HCT116 (cell line): ENCODE measurements around the gene ZNF222. TPM values are rescaled to one million over a fixed set of nuclear protein-coding genes. Genes with fewer than 3 reads are reported as not detected.

Experiments used
- ATAC-seq: fragments of 200-7000 bp; cut with Tn5 transposase; 2 replicates; pipeline ENCODE4 v1.9.1; 2020; ENCODE audit warnings: mild to moderate bottlenecking, moderate library complexity
- BruUV-seq: library from RNA; stranded (reverse); fragments of 400-500 nt; replicated peaks from 2 replicates; lab custom pipeline; 2021; lab: Mats Ljungman, UMichigan
- CTCF ChIA-PET: fragments of 300-600 bp; sonication (Branson Sonifier 250); formaldehyde crosslinking; loops from one replicate; lab custom pipeline; 2021; ENCODE audit warnings: antibody characterized with exemption; lab: Charles Lee
- POLR2A ChIA-PET: fragments of 300-600, 350-600 bp; sonication (Branson Sonifier 250); formaldehyde crosslinking; loops from one replicate; lab custom pipeline; 2021; ENCODE audit warnings: antibody characterized with exemption; lab: Charles Lee
- RAD21 ChIA-PET, 2 experiments: fragments of 300-600 bp; sonication (Branson Sonifier 250); formaldehyde crosslinking; loops; one replicate each; lab custom pipeline; 2023; ENCODE audit warnings: low total read pairs in 2 of 2; ENCODE audit not compliant: uncharacterized antibody in 2 of 2, unreplicated experiment in 2 of 2, low non-redundant PET in 1 of 2; lab: Charles Lee
- DNase-seq: peaks from one replicate; pipeline ENCODE4 v3.0.0-alpha.2; 2010; ENCODE audit warnings: low read depth, low spot score
- H2AFZ ChIP-seq: fragments of 200-600 bp; shearing (Covaris generic), sonication (generic); 2 replicates; pipeline ENCODE4 v1.6.1; 2017; ENCODE audit warnings: low read depth, mixed run types, mixed read lengths, antibody characterized with exemption, low read length; ENCODE audit not compliant: poor library complexity, severe bottlenecking
- H3K27ac ChIP-seq: 2 replicates; pipeline ENCODE4 v1.5.1; 2012; ENCODE audit warnings: low read depth, low read length
- H3K27me3 ChIP-seq: fragments of 200-600 bp; sonication (generic); 2 replicates; pipeline ENCODE4 v1.6.1; 2016; ENCODE audit warnings: mixed run types, low read length, mixed read lengths; ENCODE audit not compliant: insufficient read depth
- H3K36me3 ChIP-seq, 2 experiments: fragments of 200-500 bp in 1 of 2; fragments of 200-600 bp in 1 of 2; sonication (Bioruptor generic) in 1 of 2; sonication (generic) in 1 of 2; 2 replicates each; pipeline versions ENCODE4 v1.5.1 to v1.6.1; 2014 to 2016; ENCODE audit warnings: low read length in 2 of 2, inconsistent platforms in 1 of 2, mixed read lengths in 1 of 2, mixed run types in 1 of 2; ENCODE audit not compliant: insufficient read depth in 2 of 2, control insufficient read depth in 1 of 2
- H3K4me1 ChIP-seq, 2 experiments: fragments of 200-600 bp in 1 of 2; sonication (generic) in 1 of 2; 2 replicates each; pipeline versions ENCODE4 v1.5.1 to v1.6.1; 2012 to 2017; ENCODE audit warnings: low read length in 2 of 2, inconsistent platforms in 1 of 2, mild to moderate bottlenecking in 1 of 2, mixed read lengths in 1 of 2, mixed run types in 1 of 2, moderate library complexity in 1 of 2; ENCODE audit not compliant: insufficient read depth in 2 of 2, control insufficient read depth in 1 of 2
- H3K4me2 ChIP-seq: fragments of 200-600 bp; sonication (generic); 2 replicates; pipeline ENCODE4 v1.6.1; 2017; ENCODE audit warnings: mixed run types, low read length, mixed read lengths
- H3K4me3 ChIP-seq, 2 experiments: fragments of 200-600 bp in 1 of 2; sonication (generic) in 1 of 2; replicated peaks in 1 of 2; 2 replicates each; pipeline ENCODE4 v1.5.1; 2011 to 2016; ENCODE audit warnings: low read length in 2 of 2, control low read depth in 1 of 2, low read depth in 1 of 2, mild to moderate bottlenecking in 1 of 2, mixed read lengths in 1 of 2, mixed run types in 1 of 2
- H3K79me2 ChIP-seq: fragments of 200-600 bp; sonication (generic); 2 replicates; pipeline ENCODE4 v1.6.1; 2017; ENCODE audit warnings: mild to moderate bottlenecking, mixed run types, low read length, moderate library complexity, mixed read lengths; ENCODE audit not compliant: insufficient read depth
- H3K9ac ChIP-seq: fragments of 200-600 bp; sonication (generic); 2 replicates; pipeline ENCODE4 v1.6.1; 2016; ENCODE audit warnings: low read length, mixed read lengths
- H3K9me2 ChIP-seq: fragments of 200-600 bp; sonication (generic), shearing (Covaris generic); 2 replicates; pipeline ENCODE4 v1.6.1; 2017; ENCODE audit warnings: mixed run types, mild to moderate bottlenecking, moderate library complexity; ENCODE audit not compliant: insufficient read depth
- H3K9me3 ChIP-seq, 2 experiments: fragments of 200-500 bp in 1 of 2; fragments of 200-600 bp in 1 of 2; sonication (Bioruptor generic) in 1 of 2; sonication (generic) in 1 of 2; 2 replicates each; pipeline ENCODE4 v1.6.1; 2014 to 2017; ENCODE audit warnings: low read length in 2 of 2, mixed read lengths in 2 of 2, inconsistent platforms in 1 of 2, low read depth in 1 of 2, mild to moderate bottlenecking in 1 of 2, mixed run types in 1 of 2, moderate library complexity in 1 of 2; ENCODE audit not compliant: control insufficient read depth in 1 of 2, insufficient read depth in 1 of 2
- H4K20me1 ChIP-seq: fragments of 200-600 bp; sonication (generic), shearing (Covaris generic); 2 replicates; pipeline ENCODE4 v1.6.1; 2017; ENCODE audit warnings: mixed run types, mild to moderate bottlenecking, moderate library complexity; ENCODE audit not compliant: insufficient read depth
- ATF3 ChIP-seq: IDR thresholded peaks from 2 replicates; pipeline ENCODE4 v1.6.1; 2012
- CEBPB ChIP-seq: IDR thresholded peaks from 2 replicates; pipeline ENCODE4 v1.6.1; 2012; ENCODE audit warnings: low read depth
- EGR1 ChIP-seq: IDR thresholded peaks from 2 replicates; pipeline ENCODE4 v1.6.1; 2012; ENCODE audit warnings: low read depth
- EZH2 ChIP-seq: fragments of 200-600 bp; sonication (generic); IDR thresholded peaks from 2 replicates; pipeline ENCODE4 v1.6.1; 2017; ENCODE audit warnings: antibody characterized with exemption, mixed run types
- FOSL1 ChIP-seq: IDR thresholded peaks from 2 replicates; pipeline ENCODE4 v1.6.1; 2012; ENCODE audit warnings: low read depth
- JUND ChIP-seq: IDR thresholded peaks from 2 replicates; pipeline ENCODE4 v1.6.1; 2012
- POLR2A ChIP-seq: IDR thresholded peaks from 2 replicates; pipeline ENCODE4 v1.7.0; 2011; ENCODE audit warnings: borderline replicate concordance; ENCODE audit not compliant: insufficient read depth, insufficient read length; ENCODE audit errors: extremely low read depth
- REST ChIP-seq: IDR thresholded peaks from 2 replicates; pipeline ENCODE4 v1.6.1; 2012; ENCODE audit warnings: low read depth
- SP1 ChIP-seq: IDR thresholded peaks from 2 replicates; pipeline ENCODE4 v1.6.1; 2012; ENCODE audit warnings: low read depth
- SRF ChIP-seq: IDR thresholded peaks from 2 replicates; pipeline ENCODE4 v1.6.1; 2012; ENCODE audit warnings: low read depth
- TCF7L2 ChIP-seq: IDR thresholded peaks from 2 replicates; pipeline ENCODE4 v1.7.0; 2011; ENCODE audit warnings: borderline replicate concordance, inconsistent platforms; ENCODE audit not compliant: insufficient read depth, insufficient read length; ENCODE audit errors: extremely low read depth
- YY1 ChIP-seq: IDR thresholded peaks from 2 replicates; pipeline ENCODE4 v1.6.1; 2011; ENCODE audit warnings: low read length, low read depth, moderate library complexity, mild to moderate bottlenecking; ENCODE audit not compliant: insufficient replicate concordance; ENCODE audit errors: extremely low read depth
- ZBTB33 ChIP-seq: IDR thresholded peaks from 2 replicates; pipeline ENCODE4 v1.6.1; 2011; ENCODE audit warnings: mild to moderate bottlenecking, low read length, moderate library complexity; ENCODE audit not compliant: insufficient replicate concordance; ENCODE audit errors: extremely low read depth
- ZFX ChIP-seq: fragments of 450-650 bp; IDR thresholded peaks from 2 replicates; pipeline ENCODE4 v1.6.1; 2017
- ZNF274 ChIP-seq: fragments of 200-500 bp; sonication (Bioruptor generic); IDR thresholded peaks from 2 replicates; pipeline ENCODE4 v1.6.1; 2014; ENCODE audit warnings: mild to moderate bottlenecking, low read depth, low read length, inconsistent platforms
- intact Hi-C: fragments of 100-400 bp; cut with micrococcal nuclease; formaldehyde crosslinking; loops from 2 replicates; pipeline ENCODE4 v1.10.0; 2022
- total RNA-seq: library from RNA; stranded (reverse); gene quantifications from one replicate; pipeline ENCODE4 v1.2.1, GENCODE V29; 2021; ENCODE audit not compliant: unreplicated experiment

Gene ZNF222
- total RNA-seq, 1 experiment from 2014 or later = 3.0 TPM

- Histone ChIP-seq H3K9ac (no peak overlapping the region), H3K27me3 (no peaks in the 10 kb centered on the region), H3K4me2 (no peak overlapping the region), H3K79me2 (no peaks in the 10 kb centered on the region), H3K4me1 (no peaks in the 10 kb centered on the region), H3K9me2 (no peaks in the 10 kb centered on the region), H4K20me1 (no peaks in the 10 kb centered on the region), H2AFZ (no peak overlapping the region), H3K27ac (no peak overlapping the region), H3K9me3 (no peaks in the 10 kb centered on the region), H3K4me3 (no peak overlapping the region), H3K36me3 (no peaks in the 10 kb centered on the region)
- ChIA-PET CTCF (no interaction called here), POLR2A (no interaction called here), RAD21 (no interaction called here)
- intact Hi-C loops = no loop called here
- ATAC-seq (no peak), DNase-seq (no peak)
- BruUV-seq = no TSS peak
- no peak for TF ChIP-seq ATF3
- no peak for TF ChIP-seq EZH2
- no peak for TF ChIP-seq ZBTB33
- no peak for TF ChIP-seq SRF
- TF ChIP-seq EGR1 = no peak
- TF ChIP-seq SP1 = no peak
- no peak for TF ChIP-seq FOSL1
- TF ChIP-seq YY1 = no peak
- no peak for TF ChIP-seq JUND
- TF ChIP-seq REST = no peak
- no peak for TF ChIP-seq POLR2A
- TF ChIP-seq TCF7L2 = no peak
- no peak for TF ChIP-seq ZNF274
- no peak for TF ChIP-seq ZFX
- no peak for TF ChIP-seq CEBPB
These were observed 17.0 kb downstream of the ZNF222 start for GRCh38 chr19:44042147-44042546.
